Smooth muscle cell (in vitro differentiated cells): ENCODE measurements around the gene FYN. TPM values are rescaled to one million over a fixed set of nuclear protein-coding genes. Genes with fewer than 3 reads are reported as not detected.

Experiments used
- DNase-seq: peaks from one replicate; lab custom pipeline; 2025; ENCODE audit not compliant: unreplicated experiment; lab: John Stamatoyannopoulos, UW
- H2AFZ ChIP-seq: fragments of 200-600 bp; sonication (generic); 2 replicates; pipeline ENCODE4 v1.6.0; 2016; ENCODE audit warnings: antibody characterized with exemption, low read depth, mild to moderate bottlenecking
- H3F3A ChIP-seq: fragments of 200-600 bp; sonication (generic); 2 replicates; pipeline ENCODE4 v1.6.0; 2017; ENCODE audit warnings: antibody characterized with exemption, low read depth
- H3K27ac ChIP-seq: fragments of 200-600 bp; sonication (generic); 2 replicates; pipeline ENCODE4 v1.5.1; 2016; ENCODE audit warnings: low read depth, mild to moderate bottlenecking
- H3K27me3 ChIP-seq: fragments of 200-600 bp; sonication (generic); 2 replicates; pipeline ENCODE4 v1.6.1; 2016; ENCODE audit warnings: low read depth, mild to moderate bottlenecking
- H3K36me3 ChIP-seq: fragments of 200-600 bp; sonication (generic); 2 replicates; pipeline ENCODE4 v1.5.1; 2016; ENCODE audit warnings: low read depth
- H3K4me1 ChIP-seq: fragments of 200-600 bp; sonication (generic); 2 replicates; pipeline ENCODE4 v1.5.1; 2016; ENCODE audit warnings: low read depth
- H3K4me2 ChIP-seq: fragments of 200-600 bp; sonication (generic); 2 replicates; pipeline ENCODE4 v1.6.0; 2016; ENCODE audit warnings: mild to moderate bottlenecking
- H3K4me3 ChIP-seq: fragments of 200-600 bp; sonication (generic); 2 replicates; pipeline ENCODE4 v1.5.1; 2016; ENCODE audit warnings: mild to moderate bottlenecking
- H3K79me2 ChIP-seq: fragments of 200-600 bp; sonication (generic); 2 replicates; pipeline ENCODE4 v1.6.0; 2016; ENCODE audit warnings: low read depth, mild to moderate bottlenecking
- H3K9ac ChIP-seq: fragments of 200-600 bp; sonication (generic); 2 replicates; pipeline ENCODE4 v1.6.0; 2016; ENCODE audit warnings: low read depth
- H3K9me3 ChIP-seq: fragments of 200-600 bp; sonication (generic); replicated peaks from 2 replicates; pipeline ENCODE4 v1.5.1; 2016; ENCODE audit warnings: low read depth
- H4K20me1 ChIP-seq: fragments of 200-600 bp; sonication (generic); 2 replicates; pipeline ENCODE4 v1.6.0; 2016; ENCODE audit warnings: low read depth
- WGBS: methylation state at CpG from one replicate; pipeline ENCODE4 v1.1.7; 2016; ENCODE audit warnings: low lambda C conversion rate; 5-methylcytosine and 5-hydroxymethylcytosine counted together
- polyA plus RNA-seq: library from polyadenylated mRNA; unstranded; fragments of >200 nt; fragmentation: Nextera tagmentation; extraction: Ambion mirVana; gene quantifications from 2 replicates; pipeline ENCODE4 v1.2.1, GENCODE V29; 2016
- total RNA-seq: library from RNA; depleted of rRNA; stranded (reverse); fragments of >200 nt; gene quantifications from 2 replicates; pipeline ENCODE4 v1.2.3, GENCODE V29; 2014
- TF ChIP-seq, protein P1 (sequence below): fragments of 200-600 bp; sonication (generic); IDR thresholded peaks from 2 replicates; pipeline ENCODE4 v1.5.1; 2017; ENCODE audit warnings: borderline replicate concordance, mild to moderate bottlenecking, antibody characterized with exemption; ENCODE audit not compliant: insufficient read depth, poor library complexity, severe bottlenecking

Gene FYN
- total and polyA plus RNA-seq, 2 experiments from 2014 or later = 110 to 138 TPM

DNA sequence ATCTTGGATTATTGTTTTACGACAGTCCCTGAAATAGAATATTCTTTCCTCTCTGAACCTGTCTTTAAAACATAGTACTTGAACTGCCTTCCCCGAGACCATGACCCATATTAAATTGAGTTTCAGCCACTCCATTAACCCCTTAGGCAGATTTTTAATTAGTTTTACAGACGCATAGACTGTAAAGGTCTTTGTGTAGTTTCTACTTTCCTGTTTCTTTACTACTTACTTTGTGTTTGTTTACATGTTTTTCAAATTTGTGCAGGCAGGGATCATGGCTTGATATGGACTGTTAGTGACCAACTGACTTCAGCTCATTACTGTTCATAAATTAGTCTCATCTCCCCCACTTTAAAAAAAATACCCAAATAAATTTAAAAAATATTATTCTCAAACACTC, 53.8 kb downstream of the FYN start:
- Histone ChIP-seq H3K9me3 (no peaks in the 10 kb centered on the region), H3K9ac (no peak overlapping the region), H3F3A (peaks cover 18% of the 10 kb centered on the region), H3K4me3 (no peak overlapping the region), H2AFZ (no peak overlapping the region), H3K27me3 (no peaks in the 10 kb centered on the region), H3K36me3 (no peaks in the 10 kb centered on the region), H3K4me1 (peaks cover 12% of the 10 kb centered on the region), H3K4me2 (peak overlapping the region; percentile 13), H4K20me1 (peaks cover 56% of the 10 kb centered on the region), H3K79me2 (peaks cover 55% of the 10 kb centered on the region), H3K27ac (no peak overlapping the region)
- WGBS = 64% methylated on average over 3 of the region's 3 CpGs
- TF ChIP-seq, protein P1, sequence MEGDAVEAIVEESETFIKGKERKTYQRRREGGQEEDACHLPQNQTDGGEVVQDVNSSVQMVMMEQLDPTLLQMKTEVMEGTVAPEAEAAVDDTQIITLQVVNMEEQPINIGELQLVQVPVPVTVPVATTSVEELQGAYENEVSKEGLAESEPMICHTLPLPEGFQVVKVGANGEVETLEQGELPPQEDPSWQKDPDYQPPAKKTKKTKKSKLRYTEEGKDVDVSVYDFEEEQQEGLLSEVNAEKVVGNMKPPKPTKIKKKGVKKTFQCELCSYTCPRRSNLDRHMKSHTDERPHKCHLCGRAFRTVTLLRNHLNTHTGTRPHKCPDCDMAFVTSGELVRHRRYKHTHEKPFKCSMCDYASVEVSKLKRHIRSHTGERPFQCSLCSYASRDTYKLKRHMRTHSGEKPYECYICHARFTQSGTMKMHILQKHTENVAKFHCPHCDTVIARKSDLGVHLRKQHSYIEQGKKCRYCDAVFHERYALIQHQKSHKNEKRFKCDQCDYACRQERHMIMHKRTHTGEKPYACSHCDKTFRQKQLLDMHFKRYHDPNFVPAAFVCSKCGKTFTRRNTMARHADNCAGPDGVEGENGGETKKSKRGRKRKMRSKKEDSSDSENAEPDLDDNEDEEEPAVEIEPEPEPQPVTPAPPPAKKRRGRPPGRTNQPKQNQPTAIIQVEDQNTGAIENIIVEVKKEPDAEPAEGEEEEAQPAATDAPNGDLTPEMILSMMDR = no peak
- DNase-seq = no peak

DNA sequence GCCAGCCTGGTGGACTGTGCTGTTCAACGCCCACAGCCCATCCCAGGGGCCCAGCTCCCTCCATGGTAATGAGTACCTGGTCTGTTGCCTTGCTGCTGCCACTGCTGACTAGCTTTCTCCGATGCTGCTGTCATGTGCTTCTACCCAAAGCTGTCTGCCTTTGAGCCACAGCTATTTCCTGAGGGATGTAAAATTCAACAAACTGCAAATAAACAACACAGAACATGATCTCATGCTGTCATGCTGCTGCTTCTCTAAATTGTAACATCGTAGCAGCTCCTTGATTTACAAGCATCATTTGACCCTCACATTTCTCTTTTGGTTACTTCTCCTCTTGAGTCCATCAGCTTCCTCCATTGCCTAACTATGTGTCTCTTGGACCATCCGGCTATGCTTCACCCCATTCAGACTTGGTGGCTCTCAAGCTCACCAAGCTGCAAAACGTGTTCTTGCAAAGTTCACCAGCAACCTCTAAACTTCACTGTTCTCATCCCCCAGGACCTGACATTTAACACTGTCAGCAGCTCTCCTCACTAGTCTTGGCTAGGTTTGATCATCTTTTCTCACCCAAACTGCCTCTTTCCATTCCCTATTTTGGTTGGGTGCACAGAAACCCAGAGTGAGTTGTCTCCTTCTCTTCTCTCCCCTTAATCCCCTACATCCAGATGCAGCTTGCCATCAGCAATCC, 54.6 kb downstream of the FYN start:
- H4K20me1 ChIP-seq = peaks cover 53% of the 10 kb centered on the region
- H3K4me3 ChIP-seq = no peak overlapping the region
- no peak overlapping the region for H3K9ac ChIP-seq
- 59% methylated on average over 5 of the region's 5 CpGs for WGBS
- no peaks in the 10 kb centered on the region for H3K27me3 ChIP-seq
- peaks cover 11% of the 10 kb centered on the region for H3F3A ChIP-seq
- peak overlapping the region; percentile 13 for H3K4me2 ChIP-seq
- TF ChIP-seq, protein P1 = no peak
- H3K9me3 ChIP-seq = no peaks in the 10 kb centered on the region
- peaks cover 5% of the 10 kb centered on the region for H3K4me1 ChIP-seq
- no peak overlapping the region for H2AFZ ChIP-seq
- DNase-seq = no peak
- peaks cover 60% of the 10 kb centered on the region for H3K79me2 ChIP-seq
- H3K27ac ChIP-seq = no peak overlapping the region
- no peaks in the 10 kb centered on the region for H3K36me3 ChIP-seq

DNA sequence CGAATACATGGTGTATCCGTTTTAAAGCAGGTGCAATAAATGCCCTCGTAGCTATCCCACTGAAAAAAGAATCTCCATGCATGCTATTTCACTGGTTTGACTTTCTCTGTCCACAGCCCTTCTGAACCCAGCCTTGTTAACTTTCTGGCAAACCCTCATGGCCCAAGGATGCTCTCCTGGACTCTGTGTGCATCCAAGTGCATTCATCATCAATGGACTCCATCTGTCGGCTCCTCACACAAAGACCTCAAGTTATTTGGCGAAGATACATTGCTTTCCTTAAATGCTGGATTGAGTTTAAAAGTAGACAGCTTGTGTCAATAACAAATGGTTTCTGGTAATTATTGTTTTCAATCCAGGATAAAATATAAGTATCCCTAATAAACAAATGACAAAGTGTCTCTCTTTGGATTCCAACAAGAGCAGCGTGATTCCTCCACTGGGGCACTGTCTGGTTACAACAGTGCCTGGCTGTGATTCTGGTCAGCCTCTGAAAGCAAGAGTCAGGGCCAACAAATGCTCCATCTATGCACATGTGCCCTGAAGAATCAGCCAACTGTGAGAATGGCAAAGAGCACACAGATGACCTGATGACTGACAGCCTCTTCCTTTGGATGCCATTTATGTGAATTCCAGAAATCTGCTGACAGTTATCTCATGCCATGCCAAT, 55.7 kb downstream of the FYN start:
- Histone ChIP-seq H3K27me3 (no peaks in the 10 kb centered on the region), H3K9me3 (no peaks in the 10 kb centered on the region), H3K36me3 (no peaks in the 10 kb centered on the region), H3K9ac (no peak overlapping the region), H3K4me2 (no peak overlapping the region), H3F3A (peaks cover under 1% of the 10 kb centered on the region), H4K20me1 (peaks cover 46% of the 10 kb centered on the region), H3K4me1 (no peaks in the 10 kb centered on the region), H3K79me2 (peaks cover 60% of the 10 kb centered on the region), H2AFZ (no peak overlapping the region), H3K27ac (no peak overlapping the region), H3K4me3 (no peak overlapping the region)
- DNase-seq = no peak
- 88% methylated on average over 6 of the region's 6 CpGs for WGBS
- TF ChIP-seq, protein P1 = no peak
